Measurements from ENCODE around the gene MSH3. TPM values are rescaled to one million over a fixed set of nuclear protein-coding genes. Genes with fewer than 3 reads are reported as not detected.

MSH3 gene
- total RNA-seq, 2 donors from 2014 or later: 12.6 to 14.9 TPM

- intact Hi-C loops (cut with DNase I): no loop called here
- Histone ChIP-seq H3K4me3 (no peak overlapping the region), H3K4me1 (replicated peaks) (no peaks in the 10 kb centered on the region), H3K9me3 (no peaks in the 10 kb centered on the region), H3K36me3 (no peaks in the 10 kb centered on the region), H3K27ac (no peak overlapping the region), H3K27me3 (replicated peaks; ENCODE audit: insufficient read depth) (no peaks in the 10 kb centered on the region)
- TF ChIP-seq POLR2AphosphoS5 (IDR thresholded peaks at IDR 0.05) (no peak), CTCF (IDR thresholded peaks at IDR 0.05) (no peak), POLR2A (IDR thresholded peaks at IDR 0.05) (no peak)
- no peak for DNase-seq (ENCODE audit: low spot score)
Observed at GRCh38 chr5:80634193-80634592, 20.3 kb upstream of the MSH3 start.

GRCh38 chr5:80641353-80641752 is 13.1 kb upstream of the MSH3 start:
- Histone ChIP-seq H3K36me3 (no peaks in the 10 kb centered on the region), H3K27me3 (replicated peaks; ENCODE audit: insufficient read depth) (no peaks in the 10 kb centered on the region), H3K4me3 (no peak overlapping the region), H3K9me3 (no peaks in the 10 kb centered on the region), H3K27ac (no peak overlapping the region), H3K4me1 (replicated peaks) (no peaks in the 10 kb centered on the region)
- intact Hi-C loops (cut with DNase I): no loop called here
- 57% methylated on average over 4 of the region's 4 CpGs for WGBS
- TF ChIP-seq CTCF (IDR thresholded peaks at IDR 0.05): no peak
- TF ChIP-seq POLR2A (IDR thresholded peaks at IDR 0.05): no peak
- TF ChIP-seq POLR2AphosphoS5 (IDR thresholded peaks at IDR 0.05): no peak
- no peak for DNase-seq (ENCODE audit: low spot score)

GRCh38 chr5:80644900-80645299 is 9.6 kb upstream of the MSH3 start:
- no peak for DNase-seq (ENCODE audit: low spot score)
- Histone ChIP-seq H3K27ac (no peak overlapping the region), H3K27me3 (replicated peaks; ENCODE audit: insufficient read depth) (no peaks in the 10 kb centered on the region), H3K9me3 (no peaks in the 10 kb centered on the region), H3K4me3 (no peak overlapping the region), H3K4me1 (replicated peaks) (no peaks in the 10 kb centered on the region), H3K36me3 (no peaks in the 10 kb centered on the region)
- intact Hi-C loops (cut with DNase I): no loop called here
- WGBS: 64% methylated on average over 4 of the region's 4 CpGs
- TF ChIP-seq CTCF (IDR thresholded peaks at IDR 0.05) (no peak), POLR2A (IDR thresholded peaks at IDR 0.05) (no peak), POLR2AphosphoS5 (IDR thresholded peaks at IDR 0.05) (no peak)

- no peaks in the 10 kb centered on the region for H3K36me3 ChIP-seq
- H3K4me3 ChIP-seq: no peak overlapping the region
- H3K27ac ChIP-seq: no peak overlapping the region
- WGBS: 77% methylated on average over 3 of the region's 3 CpGs
- no peak for TF ChIP-seq CTCF (IDR thresholded peaks at IDR 0.05)
- no peak for TF ChIP-seq POLR2AphosphoS5 (IDR thresholded peaks at IDR 0.05)
- TF ChIP-seq POLR2A (IDR thresholded peaks at IDR 0.05): no peak
- intact Hi-C loops (cut with DNase I): no loop called here
- no peaks in the 10 kb centered on the region for H3K4me1 ChIP-seq (replicated peaks)
- no peak for DNase-seq (ENCODE audit: low spot score)
- no peaks in the 10 kb centered on the region for H3K9me3 ChIP-seq
- no peaks in the 10 kb centered on the region for H3K27me3 ChIP-seq (replicated peaks; ENCODE audit: insufficient read depth)
Observed at GRCh38 chr5:80646926-80647325, 7.5 kb upstream of the MSH3 start.

- WGBS: 39% methylated on average over 8 of the region's 8 CpGs
- H3K4me3 ChIP-seq: no peak overlapping the region
Observed at GRCh38 chr5:80653502-80653901, 950 bp upstream of the MSH3 start.

More at GRCh38 chr5:80653502-80653901, 950 bp upstream of the MSH3 start:
- H3K27ac ChIP-seq: no peak overlapping the region
- H3K36me3 ChIP-seq: no peaks in the 10 kb centered on the region
- H3K4me1 ChIP-seq (replicated peaks): peaks cover 3% of the 10 kb centered on the region
- H3K27me3 ChIP-seq (replicated peaks; ENCODE audit: insufficient read depth): no peaks in the 10 kb centered on the region
- H3K9me3 ChIP-seq: no peaks in the 10 kb centered on the region
- no peak for DNase-seq (ENCODE audit: low spot score)
- TF ChIP-seq CTCF (IDR thresholded peaks at IDR 0.05) (no peak), POLR2AphosphoS5 (IDR thresholded peaks at IDR 0.05) (no peak), POLR2A (IDR thresholded peaks at IDR 0.05) (no peak)
- intact Hi-C loops (cut with DNase I): no loop called here

Measured in prostate gland (tissue), 2 donors.